GM21447 (cell line): ENCODE measurements around the gene MRGPRG.
"Not testable (repeated sequence)": the region's sequence is repeated elsewhere in the genome, so short reads cannot be mapped to it uniquely, and the experiment has no call there.

ENCODE experiments used
- ATAC-seq: cut with Tn5 transposase; IDR thresholded peaks from one replicate; pipeline ENCODE4 v1.9.1; 2021; ENCODE audit not compliant: unreplicated experiment

Gene MRGPRG

GRCh38 chr11:3218483-3219280, at the start of gene MRGPRG:
Gene MRGPRG, minus strand, starts transcription at chr11:3218813. Its CDS starts 0 bp downstream, at chr11:3218813.
- no peak for ATAC-seq

GRCh38 chr11:3262548-3262947, 43.9 kb upstream of the MRGPRG start:
- not testable (repeated sequence) for ATAC-seq

- not testable (repeated sequence) for ATAC-seq
Measured at GRCh38 chr11:3261831-3262230, 43.2 kb upstream of the MRGPRG start.

DNA sequence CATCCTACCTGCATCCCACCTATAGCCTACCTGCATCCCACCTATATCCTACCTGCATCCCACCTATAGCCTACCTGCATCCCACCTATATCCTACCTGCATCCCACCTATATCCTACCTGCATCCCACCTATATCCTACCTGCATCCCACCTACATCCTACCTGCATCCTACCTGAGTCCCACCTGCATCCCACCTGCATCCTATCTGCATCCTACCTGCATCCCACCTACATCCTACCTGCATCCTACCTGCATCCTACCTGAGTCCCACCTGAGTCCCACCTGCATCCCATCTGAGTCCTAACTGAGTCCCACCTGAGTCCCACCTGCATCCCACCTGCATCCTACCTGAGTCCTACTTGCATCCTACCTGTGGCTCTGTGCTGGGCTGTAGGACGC, 38.9 kb upstream of the MRGPRG start:
- ATAC-seq, result not testable (repeated sequence)

GRCh38 chr11:3255241-3255640, 36.6 kb upstream of the MRGPRG start:
- ATAC-seq, result not testable (repeated sequence)

DNA sequence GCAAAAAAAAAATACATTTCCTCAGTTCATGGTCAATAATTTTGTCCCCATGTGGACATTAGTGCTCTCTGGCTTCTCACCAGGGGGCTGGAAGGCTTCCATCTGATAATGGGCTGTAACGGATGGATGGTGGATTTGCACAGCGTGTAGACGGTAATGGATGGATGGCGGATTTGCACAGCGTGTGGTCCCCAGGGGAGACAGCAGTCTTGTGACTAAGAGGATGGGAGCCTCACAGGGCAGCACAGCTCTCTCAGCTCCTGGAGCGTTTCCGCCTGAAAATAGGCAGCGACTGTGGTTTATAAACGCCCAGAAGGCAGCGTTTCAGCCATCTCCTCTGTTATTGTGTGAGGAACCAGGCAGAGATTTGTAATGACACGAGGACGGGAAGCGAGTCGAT, 36.2 kb upstream of the MRGPRG start:
- ATAC-seq, result not testable (repeated sequence)

DNA sequence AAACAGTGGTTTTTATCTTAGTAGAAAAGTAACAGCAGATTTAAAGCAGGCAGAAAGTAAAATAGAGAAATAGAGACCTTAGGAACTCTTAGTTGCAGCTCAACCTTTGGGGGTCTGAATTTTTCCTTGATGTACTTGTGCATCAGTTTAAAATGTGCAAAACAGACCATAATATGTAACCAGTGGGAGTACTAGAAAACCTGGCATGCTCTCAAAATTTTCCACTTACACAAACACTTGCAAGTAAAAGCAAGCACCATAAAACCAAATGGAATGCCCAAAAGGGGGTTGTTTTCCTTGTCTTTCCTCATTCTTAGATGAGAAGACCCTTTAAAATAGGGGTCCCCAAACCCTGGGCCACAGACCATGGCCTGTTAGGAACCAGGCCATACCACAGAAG, 26.5 kb upstream of the MRGPRG start:
- ATAC-seq, result no peak

DNA sequence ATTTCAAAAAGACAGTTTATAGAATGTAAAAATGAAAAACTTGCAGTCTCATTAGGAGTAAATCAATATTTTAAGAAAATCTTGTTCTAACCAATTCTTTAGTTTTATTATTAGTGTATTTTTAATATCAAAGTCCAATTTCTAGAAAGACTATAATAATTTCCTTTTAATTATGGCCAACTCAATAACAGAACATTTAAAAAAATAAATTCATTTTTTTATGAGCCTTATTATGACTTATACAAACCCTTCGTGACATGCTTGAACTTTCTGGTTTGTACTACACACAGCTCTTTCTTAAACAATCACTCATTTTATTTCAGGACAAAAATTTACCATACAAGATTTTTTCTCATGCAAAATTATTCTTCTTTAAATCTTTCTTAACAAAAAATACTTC, 25.3 kb upstream of the MRGPRG start:
- ATAC-seq, result no peak

- no peak for ATAC-seq
Measured at GRCh38 chr11:3237119-3237518, 18.5 kb upstream of the MRGPRG start.

DNA sequence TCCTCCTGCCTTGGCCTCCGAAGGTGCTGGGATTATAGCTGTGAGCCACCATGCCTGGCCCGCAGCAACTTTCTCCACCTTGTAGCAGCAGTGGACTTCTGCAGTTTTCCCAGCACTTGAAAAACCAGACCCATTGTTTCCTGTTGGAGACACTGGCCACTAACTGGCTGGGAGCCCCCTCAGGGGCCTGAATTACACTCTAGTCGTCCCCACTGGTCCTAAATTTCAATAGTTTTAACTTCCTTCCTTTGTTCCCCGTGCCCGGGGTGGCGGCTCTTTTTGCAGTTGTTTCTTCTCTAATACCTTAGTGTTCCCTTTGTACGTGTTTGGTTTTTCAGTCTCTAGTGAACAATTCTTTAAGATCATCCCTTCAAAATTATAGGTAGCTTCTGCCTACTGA, 16.2 kb upstream of the MRGPRG start:
- no peak for ATAC-seq

DNA sequence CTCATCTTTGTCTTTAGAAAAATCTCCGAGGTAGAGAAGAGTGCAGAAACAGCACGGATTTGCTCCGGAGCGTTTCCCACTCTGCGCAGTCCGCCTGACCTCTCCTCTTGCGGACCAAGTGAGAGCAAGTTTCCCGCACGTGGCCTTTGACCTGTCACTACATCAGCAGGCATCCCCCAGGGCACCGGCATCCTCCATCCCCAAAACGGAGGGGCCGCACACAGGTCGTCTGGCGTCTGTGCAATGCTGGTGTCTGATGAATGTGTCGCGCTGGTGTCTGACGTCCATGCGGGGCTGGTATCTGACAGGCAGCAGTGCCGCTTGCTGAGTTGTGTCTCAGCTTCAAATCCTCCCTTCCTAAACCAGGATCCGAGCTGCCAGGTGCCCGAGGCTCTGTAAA, 14.3 kb upstream of the MRGPRG start:
- no peak for ATAC-seq

DNA sequence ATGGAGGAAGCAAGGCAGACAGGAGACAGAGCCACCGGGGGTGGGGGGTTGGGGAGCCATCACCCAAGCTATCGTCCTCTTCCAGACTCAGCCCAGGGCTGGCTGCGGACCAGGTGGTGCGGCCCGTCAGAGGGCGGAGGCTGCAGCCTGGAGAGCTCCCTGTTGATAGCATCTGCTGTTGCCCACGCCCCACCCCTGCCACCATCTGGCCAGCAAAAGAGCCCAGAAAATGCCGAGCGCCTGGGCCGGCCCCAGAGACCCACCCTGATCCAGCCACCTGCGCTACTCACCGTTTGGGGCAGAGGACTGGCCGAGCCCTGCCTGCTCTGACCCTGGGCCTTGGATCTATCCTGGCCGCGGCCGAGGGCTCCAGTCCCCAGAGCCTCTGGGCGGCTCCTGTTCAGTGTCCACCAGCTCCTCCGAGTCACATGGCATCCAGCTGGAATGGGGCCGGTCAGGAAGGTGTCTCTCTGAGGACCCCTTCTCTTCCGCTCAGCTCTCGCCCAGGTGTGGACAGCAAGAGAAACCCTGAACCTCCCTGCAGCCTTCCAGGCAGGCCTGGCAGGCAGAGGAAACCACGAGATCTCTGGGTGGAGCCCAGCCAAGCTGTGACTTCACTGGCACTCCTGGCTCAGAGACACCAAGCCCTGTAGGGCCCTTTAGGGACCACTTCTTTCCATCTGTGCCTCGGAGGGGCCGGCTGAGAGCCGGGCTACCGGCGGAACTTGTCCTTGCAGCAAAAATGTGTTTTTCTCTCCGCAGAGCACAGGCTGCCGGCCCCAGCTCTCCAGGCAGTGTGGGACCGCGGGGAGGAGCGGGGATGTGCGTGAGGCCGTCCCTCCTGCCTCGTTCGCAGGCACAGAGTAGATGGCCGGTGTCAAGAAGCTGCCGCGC, 13.5 kb upstream of the MRGPRG start, which contains the start of gene MRGPRE:
Gene MRGPRE (minus strand): TSS at position 567 of the 894 bp plus-strand sequence. CDS start 3,618 bp downstream, outside the sequence.
- ATAC-seq, result no peak

GRCh38 chr11:3231550-3231850, 12.9 kb upstream of the MRGPRG start:
- no peak for ATAC-seq

DNA sequence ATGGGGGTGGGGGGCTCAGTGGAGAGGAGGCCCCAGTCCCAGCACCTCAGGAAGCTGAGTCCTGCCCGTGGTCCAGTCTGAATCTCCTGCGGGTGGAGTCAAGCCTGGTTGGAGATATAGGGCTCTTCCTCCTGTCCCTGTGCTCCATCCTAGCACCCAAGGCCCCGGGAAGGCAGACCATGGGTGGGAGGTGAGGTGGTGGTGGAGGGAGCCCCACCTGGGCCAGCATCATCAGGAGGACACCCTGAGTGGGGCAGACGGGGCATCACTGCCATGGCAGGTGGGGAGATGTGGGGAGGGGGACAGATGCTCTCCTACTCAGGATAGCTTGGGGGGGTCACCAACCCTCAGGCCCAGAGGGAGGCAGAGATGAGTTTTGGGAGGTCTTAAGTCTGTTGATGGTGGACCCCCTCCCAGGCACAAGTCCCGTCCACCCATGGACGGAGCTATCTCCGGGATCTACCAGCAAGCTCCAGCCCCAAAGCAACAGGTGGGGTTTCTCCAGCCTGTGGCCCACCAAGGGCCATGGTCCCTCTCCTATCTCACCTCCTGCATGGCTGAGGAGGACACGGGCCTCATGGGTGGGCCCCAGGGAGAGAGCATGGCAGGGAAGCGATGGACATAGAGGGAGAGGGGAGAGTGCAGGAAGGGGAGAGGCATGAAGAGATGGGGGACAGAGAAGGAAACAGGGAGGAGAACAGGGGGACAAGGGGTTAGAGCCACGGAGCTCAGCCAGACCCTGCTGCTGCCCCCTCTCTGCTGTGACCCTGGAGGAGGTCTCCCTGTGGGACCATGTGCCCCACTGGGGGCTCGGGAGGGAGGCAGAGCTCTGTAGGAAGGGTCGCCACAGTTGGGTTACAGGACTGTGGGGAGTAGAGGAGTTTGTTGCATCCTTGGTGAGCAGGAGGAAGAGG, 12.3 kb upstream of the MRGPRG start:
- ATAC-seq, result no peak

DNA sequence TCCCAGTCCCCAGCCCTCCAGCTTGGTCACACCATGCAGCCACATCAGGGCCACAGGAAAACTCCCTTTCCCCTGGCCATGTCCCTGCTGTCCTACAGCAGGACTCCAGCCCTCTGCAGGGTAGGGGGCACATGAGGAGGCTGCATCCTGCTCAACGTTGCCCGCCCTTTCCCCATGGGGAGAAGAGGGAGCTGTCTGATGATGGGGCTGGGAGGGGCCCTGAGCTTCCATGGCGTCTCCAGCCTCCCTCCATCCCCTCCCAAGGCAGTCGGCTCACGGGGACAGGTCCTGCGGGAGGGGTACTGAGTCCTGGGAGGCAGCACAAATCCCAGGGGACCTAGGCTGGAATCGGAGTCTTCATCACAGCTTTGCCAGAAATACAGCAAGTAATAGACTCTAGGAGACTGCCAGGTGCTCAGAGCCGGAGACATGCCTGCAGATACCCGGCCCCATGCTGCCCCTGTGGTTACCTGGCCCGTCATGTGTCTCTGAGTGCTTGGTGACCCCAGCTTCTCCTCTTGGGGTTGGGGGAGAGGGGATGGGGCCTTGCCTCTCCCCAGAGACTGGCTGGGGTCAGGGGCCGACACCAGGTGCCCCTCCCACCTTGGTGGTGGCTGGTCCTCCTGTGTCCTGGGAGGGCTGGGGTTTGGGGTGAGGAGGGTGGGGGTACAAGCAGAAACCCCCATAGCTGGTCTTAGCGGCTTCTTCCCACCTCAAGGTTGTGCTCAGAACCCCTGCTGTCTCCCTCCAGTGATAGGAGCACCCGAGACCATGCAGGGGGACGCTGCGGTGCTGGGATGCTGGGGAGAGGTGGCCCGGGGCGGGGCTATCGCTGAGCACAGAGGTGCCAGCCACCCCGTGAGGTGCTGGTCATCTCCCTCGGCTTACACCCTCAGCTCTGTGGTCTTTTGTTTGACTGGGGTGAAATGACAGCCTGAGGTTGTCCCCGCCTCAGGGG, 11.3 kb upstream of the MRGPRG start:
- no peak for ATAC-seq

DNA sequence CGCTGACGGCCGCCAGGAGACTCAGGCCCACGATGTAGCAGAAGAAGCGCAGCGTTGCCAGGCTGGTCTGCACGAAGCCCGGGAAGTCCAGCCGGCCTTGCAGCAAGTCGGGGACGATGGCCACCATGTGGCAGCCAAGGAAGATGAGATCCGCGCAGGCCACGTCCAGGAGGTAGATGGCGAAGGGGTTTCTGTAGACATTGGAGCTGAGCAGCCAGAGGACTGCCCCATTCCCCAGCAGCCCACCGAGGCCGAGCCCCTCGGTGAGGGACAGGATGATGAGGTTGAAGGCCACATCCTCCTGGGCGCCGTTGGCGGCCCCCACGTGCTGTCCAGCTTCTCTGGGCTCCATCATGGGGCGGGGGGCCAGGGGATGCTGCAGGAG, 9.8 kb upstream of the MRGPRG start:
- no peak for ATAC-seq

- no peak for ATAC-seq
Measured at GRCh38 chr11:3227568-3228444, 9.2 kb upstream of the MRGPRG start.

DNA sequence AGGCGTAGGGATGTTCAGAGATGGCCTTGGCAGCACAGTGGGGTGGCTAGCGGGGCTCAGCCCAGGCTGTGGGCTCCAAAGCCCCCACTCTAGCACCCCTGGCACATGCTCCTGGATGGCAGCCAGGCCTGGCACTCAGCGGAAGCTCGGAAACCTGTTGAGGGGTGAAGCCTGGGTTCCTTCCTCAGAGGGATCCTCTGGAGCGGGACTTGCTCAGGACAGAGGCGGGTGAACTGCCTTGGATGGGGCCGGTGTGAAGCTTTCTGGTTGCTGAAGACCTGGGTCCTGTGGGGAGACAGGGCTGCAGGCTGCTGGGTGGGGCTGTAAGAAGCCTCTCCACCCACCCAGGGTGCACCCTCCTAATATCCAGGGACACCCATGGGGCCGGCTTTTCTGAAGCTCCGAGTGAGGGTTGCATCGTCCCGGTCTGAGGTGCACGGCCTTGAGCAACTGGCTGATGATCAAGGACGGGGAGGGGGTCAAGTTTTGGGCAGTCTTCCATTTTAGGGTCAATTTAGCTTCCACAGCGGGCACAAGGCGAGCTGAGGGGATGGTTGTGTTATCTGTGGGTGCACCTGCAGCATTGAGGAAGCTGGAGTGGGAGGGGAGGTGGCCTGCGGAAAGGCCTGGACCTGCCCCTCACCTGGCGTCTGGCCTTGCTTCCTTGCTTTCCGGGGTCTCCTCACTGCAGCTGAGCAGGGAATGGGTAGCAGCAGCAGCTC, 8.4 kb upstream of the MRGPRG start:
- no peak for ATAC-seq
